Body of pancreas (tissue), 4 donors: ENCODE measurements around the gene MTIF2.

ENCODE experiments used
- POLR2A ChIP-seq, 3 donors: fragments of 450-650 bp; IDR thresholded peaks; one replicate each; pipeline ENCODE4 v1.6.1; 2016; ENCODE audit warnings: antibody characterized with exemption in 3 of 3, mild to moderate bottlenecking in 2 of 3
- TF ChIP-seq, protein P1 (sequence below), 7 experiments: fragments of 450-650 bp in 4 of 7; fragments of 200-600 bp in 3 of 7; sonication (generic) in 3 of 7; IDR thresholded peaks; one replicate each; pipeline ENCODE4 v1.5.1; 2016 to 2019; ENCODE audit warnings: antibody characterized with exemption in 7 of 7

DNA sequence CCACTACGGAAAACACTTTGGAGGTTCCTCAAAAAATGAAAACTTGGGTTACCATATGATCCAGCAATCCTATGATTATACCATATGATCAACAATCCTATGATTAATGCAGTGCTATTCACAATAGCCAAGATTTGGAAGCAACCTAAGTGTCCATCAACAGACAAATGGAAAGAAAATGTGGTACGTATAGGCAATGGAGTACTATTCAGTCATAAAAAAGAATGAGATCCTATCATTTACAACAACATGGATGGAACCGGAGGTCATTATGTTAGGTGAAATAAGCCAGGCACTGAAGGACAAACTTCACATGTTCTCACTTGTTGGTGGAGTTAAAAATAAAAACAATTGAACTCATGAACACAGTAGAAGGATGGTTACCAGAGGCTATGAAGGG is 64.5 kb downstream of the MTIF2 start:
- no peak for TF ChIP-seq POLR2A (IDR thresholded peaks at IDR 0.05)
- TF ChIP-seq, protein P1, sequence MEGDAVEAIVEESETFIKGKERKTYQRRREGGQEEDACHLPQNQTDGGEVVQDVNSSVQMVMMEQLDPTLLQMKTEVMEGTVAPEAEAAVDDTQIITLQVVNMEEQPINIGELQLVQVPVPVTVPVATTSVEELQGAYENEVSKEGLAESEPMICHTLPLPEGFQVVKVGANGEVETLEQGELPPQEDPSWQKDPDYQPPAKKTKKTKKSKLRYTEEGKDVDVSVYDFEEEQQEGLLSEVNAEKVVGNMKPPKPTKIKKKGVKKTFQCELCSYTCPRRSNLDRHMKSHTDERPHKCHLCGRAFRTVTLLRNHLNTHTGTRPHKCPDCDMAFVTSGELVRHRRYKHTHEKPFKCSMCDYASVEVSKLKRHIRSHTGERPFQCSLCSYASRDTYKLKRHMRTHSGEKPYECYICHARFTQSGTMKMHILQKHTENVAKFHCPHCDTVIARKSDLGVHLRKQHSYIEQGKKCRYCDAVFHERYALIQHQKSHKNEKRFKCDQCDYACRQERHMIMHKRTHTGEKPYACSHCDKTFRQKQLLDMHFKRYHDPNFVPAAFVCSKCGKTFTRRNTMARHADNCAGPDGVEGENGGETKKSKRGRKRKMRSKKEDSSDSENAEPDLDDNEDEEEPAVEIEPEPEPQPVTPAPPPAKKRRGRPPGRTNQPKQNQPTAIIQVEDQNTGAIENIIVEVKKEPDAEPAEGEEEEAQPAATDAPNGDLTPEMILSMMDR (IDR thresholded peaks at IDR 0.05) = no peak
